Ureter (tissue), 1 donor: Measurements from ENCODE around the gene CNKSR3. TPM values are rescaled to one million over a fixed set of nuclear protein-coding genes. Genes with fewer than 3 reads are reported as not detected.

Experiments used
- DNase-seq: peaks from one replicate; pipeline ENCODE4 v3.0.0-alpha.2; 2020; ENCODE audit warnings: low spot score
- total RNA-seq: library from RNA; stranded (reverse); gene quantifications from one replicate; pipeline ENCODE4 v1.2.4, GENCODE V29; 2023
- donor health status: DM: yes; HTN: yes; CAD: no.

CNKSR3 gene
- total RNA-seq, 1 donor from 2014 or later, result 22.1 TPM

GRCh38 chr6:154457046-154457713 is 53.3 kb downstream of the CNKSR3 start:
- DNase-seq, result no peak

GRCh38 chr6:154453329-154453728 is 57.2 kb downstream of the CNKSR3 start:
- no peak for DNase-seq

GRCh38 chr6:154450498-154450897 is 60.0 kb downstream of the CNKSR3 start:
- no peak for DNase-seq

- DNase-seq, result no peak
Observed at GRCh38 chr6:154448448-154449096, 61.9 kb downstream of the CNKSR3 start.

DNA sequence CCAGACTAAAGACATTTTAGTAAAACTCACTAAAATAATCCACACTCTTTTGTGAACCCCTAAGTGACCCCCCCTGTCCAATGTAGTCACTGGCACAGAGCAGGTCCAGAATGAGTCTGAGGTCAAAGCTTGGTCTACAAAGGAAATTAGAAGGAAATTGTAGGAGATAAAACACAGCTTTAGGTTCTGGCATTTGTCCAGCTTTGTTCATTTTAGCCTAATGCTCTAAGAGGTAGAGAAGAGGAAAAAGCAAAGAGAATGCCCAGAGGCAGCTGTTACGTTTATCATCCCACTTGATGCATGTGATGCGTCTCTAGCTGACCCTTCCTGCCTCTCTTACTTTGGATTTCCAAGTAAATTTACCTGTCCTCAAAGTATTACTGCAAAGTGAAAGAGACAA is 62.5 kb downstream of the CNKSR3 start:
- DNase-seq, result no peak

GRCh38 chr6:154446984-154447383 is 63.5 kb downstream of the CNKSR3 start:
- no peak for DNase-seq

GRCh38 chr6:154445417-154445816 is 65.1 kb downstream of the CNKSR3 start:
- DNase-seq, result no peak

DNA sequence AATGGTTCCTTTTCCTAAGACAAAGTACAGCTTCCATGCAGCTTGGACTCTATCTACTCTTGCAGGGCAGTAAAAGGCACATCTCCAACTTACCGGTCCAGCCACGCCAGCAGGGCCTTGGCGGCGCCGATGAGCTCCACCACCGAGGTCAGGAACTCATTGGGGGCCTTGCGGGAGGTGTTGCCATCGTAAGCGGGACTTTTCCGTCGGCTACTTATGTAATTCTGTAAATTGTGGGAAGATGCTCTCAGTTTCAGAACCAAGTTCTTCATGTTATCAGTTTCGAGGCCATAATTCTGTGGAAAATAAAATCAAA is 68.5 kb downstream of the CNKSR3 start:
- no peak for DNase-seq

DNA sequence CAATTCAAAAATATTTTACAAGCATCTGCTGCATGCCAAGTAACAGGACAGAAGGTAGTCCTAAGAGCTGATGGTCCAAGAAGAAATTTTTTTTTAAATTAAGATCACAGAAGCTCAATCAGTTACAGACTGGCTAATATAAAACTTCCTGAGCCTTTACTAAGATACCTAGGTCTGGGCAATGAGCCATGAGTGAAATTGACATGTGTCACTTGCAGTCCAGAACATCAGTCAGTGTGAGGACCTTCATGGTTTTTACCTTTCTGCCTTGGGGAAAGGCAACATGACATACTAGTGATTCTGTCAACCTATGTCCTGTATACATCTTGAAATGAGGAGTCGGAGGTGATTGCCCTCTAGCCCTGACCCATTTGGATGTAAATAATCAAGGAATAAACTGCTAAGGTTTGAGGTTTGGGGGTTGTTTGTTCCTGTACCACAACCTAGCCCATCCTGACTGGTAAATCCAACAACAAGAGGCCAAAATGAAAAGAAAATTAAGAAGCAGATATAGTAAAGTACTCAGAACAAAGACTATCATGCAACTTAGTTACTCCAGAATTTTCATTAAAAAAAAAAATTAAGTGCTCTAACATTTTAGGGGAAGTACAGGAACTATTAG is 70.0 kb downstream of the CNKSR3 start:
- no peak for DNase-seq

GRCh38 chr6:154440022-154440421 is 70.5 kb downstream of the CNKSR3 start:
- no peak for DNase-seq

DNA sequence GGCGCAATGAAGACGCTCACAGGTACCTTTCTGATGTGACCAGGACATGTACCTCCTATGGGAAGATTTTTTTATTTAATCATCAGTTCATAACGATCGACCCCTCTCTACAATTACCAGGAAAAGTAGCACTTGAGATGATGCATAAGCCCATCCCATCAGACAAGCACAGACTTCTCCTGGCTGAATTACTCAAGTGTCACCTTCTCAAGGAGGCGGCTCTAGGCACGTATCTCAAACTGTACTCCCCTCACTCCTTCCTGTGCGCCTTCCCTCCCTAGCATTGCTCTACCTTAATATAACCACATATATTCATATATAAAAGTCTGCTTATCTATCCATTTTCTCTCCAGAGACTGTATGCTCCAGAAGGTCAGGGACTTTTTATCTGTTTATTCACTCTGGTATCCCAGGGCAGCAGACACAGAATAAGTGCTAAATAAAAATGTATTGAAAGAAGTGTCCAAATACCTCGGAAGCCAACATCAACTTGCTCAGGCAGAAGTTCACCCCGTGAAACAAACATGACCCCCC is 71.5 kb downstream of the CNKSR3 start:
- DNase-seq, result no peak

GRCh38 chr6:154435400-154435945 is 75.0 kb downstream of the CNKSR3 start:
- DNase-seq, result no peak

GRCh38 chr6:154434662-154435061 is 75.8 kb downstream of the CNKSR3 start:
- DNase-seq, result no peak

- DNase-seq, result no peak
Observed at GRCh38 chr6:154433477-154434241, 76.8 kb downstream of the CNKSR3 start.

DNA sequence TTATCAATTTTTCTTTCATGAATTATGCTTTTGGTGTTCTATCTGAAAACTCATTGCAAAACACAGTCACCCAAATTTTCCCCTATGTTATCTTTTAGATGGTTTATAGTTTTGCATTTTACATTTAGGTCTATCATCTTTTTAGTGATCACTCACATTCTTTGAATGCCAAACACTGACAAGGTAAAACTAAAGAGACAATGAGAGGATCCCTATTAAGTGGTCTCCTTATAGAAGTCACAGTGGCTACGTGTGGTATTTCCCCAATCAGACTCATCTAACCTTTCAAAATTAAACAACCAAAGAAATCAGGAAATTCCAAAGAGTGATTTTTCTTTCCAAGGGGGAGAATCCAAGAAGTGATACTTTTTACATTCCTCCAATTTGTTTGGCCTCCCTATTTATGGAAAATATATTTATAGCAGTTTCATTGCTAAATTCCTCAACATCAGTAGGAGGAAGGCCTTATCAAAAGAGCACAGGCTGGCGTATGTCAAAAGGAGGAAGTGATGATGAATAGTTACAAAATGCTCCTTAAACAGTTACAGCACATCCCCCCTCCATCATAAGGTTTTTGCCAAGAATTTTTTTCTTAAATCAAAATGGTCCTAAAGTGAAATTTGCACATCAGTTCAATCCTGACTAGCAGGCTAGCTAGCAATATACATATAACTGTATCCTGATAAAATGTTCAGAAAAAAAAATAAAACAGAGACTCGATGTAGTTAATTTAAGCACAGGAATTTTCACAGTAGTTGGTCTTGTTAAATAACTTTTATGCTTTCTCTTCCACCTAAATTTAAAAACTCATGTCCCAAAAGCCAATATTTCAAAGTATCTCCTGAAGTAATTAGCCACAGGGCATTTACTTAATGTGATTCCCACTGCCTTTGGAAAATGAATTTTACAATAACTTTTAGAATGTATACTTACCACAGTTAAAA is 77.7 kb downstream of the CNKSR3 start:
- DNase-seq, result no peak

DNA sequence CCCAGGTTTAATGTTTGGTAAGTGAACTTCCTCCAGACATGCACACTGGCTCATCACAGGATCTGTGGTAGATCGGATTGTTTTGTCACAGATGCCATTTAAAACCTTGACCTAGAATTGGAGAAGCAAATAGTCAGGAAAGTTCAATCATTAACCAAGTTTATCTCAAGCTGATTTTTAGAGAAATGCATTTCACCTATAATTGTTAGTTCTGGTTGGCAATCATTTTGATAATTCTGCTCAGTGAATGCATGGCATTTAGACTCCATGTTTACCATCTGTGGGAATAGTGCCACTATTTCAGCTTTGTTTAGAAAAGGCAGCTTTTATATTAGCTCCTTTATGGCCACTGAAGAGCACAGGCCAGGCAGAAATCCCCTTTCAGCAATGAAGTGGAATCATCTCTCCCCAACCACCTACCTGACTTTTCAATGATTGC is 80.0 kb downstream of the CNKSR3 start:
- no peak for DNase-seq

GRCh38 chr6:154429711-154430110 is 80.8 kb downstream of the CNKSR3 start:
- DNase-seq, result no peak

- DNase-seq, result no peak
Observed at GRCh38 chr6:154428897-154429296, 81.6 kb downstream of the CNKSR3 start.

DNA sequence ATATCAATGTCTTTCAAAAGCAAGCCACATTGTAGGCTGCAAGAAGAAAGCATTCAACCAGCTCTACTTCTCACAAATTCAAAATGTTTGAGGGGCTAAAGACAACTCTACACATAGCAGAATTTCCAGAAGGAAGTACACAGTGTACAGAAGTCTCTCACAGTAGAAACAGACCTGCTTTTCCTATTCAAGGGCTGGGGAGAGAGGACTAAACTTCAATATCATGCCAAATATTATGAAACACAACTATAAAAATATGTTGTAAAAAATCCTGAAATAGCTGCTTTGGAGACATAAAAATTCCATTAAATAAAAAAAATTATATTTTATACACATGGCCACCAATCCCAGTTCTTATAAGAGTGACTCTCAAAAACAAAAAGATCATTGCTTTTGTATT is 83.0 kb downstream of the CNKSR3 start:
- DNase-seq, result no peak

- no peak for DNase-seq
Observed at GRCh38 chr6:154426997-154427396, 83.5 kb downstream of the CNKSR3 start.

DNA sequence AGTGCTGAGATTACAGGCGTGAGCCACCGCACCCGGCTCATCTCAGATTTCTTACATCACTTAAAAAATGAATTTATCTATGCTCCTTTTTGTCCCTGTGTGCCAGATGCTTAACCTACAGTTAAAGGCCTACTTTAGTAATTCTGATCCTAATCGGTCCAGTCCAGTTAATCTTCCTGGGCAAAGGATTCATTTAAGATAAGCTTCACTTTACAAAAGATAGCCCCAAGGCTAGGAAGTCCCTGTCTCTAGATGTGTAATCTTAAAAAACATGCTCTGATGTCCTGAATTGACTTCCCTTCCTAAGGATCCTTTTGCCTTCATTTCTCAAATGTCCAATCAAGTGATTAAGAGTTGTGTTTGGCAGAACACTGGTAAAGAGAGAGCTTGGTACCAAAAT is 85.5 kb downstream of the CNKSR3 start:
- no peak for DNase-seq
